Measurements from ENCODE around the gene CEP131. TPM values are rescaled to one million over a fixed set of nuclear protein-coding genes. Genes with fewer than 3 reads are reported as not detected.

CEP131 gene
- total RNA-seq, 2 donors from 2014 or later, result 23.2 to 28.0 TPM

GRCh38 chr17:81160306-81160705, 62.5 kb downstream of the CEP131 start:
- no peak for TF ChIP-seq CTCF (conservative IDR thresholded peaks at IDR 0.05)
- H3K36me3 Mint-ChIP-seq (ENCODE audit: low read depth), result no peaks in the 10 kb centered on the region
- no peaks in the 10 kb centered on the region for H3K9me3 ChIP-seq (ENCODE audit: control insufficient read depth, low read length)
- DNase-seq, result no peak
- H3K27me3 ChIP-seq (ENCODE audit: control insufficient read depth, insufficient read depth, low read length, poor library complexity, severe bottlenecking), result no peaks in the 10 kb centered on the region
- no peaks in the 10 kb centered on the region for H3K9me3 Mint-ChIP-seq
- H3K27me3 Mint-ChIP-seq (ENCODE audit: insufficient read depth), result peaks cover 2% of the 10 kb centered on the region
- H3K4me3 Mint-ChIP-seq, result no peak overlapping the region
- no peaks in the 10 kb centered on the region for H3K4me1 ChIP-seq (ENCODE audit: control insufficient read depth, insufficient read depth, low read length)
- no peak overlapping the region for H3K27ac Mint-ChIP-seq
- no peak overlapping the region for H3K27ac ChIP-seq (ENCODE audit: low read depth, low read length)
- no peak overlapping the region for H3K4me3 ChIP-seq (ENCODE audit: low read length)
- no peaks in the 10 kb centered on the region for H3K4me1 Mint-ChIP-seq
- H3K36me3 ChIP-seq (ENCODE audit: control insufficient read depth, insufficient read depth, low read length), result no peaks in the 10 kb centered on the region
- 90 to 91% methylated on average over 10 to 28 of the region's 28 CpGs for WGBS, 2 experiments (ENCODE audit: insufficient coverage in 1 of 2, insufficient read length in 1 of 2)
- H3K9ac ChIP-seq (ENCODE audit: extremely low read depth, low read length, poor library complexity, severe bottlenecking), result no peak overlapping the region

- no peak for TF ChIP-seq CTCF (conservative IDR thresholded peaks at IDR 0.05)
- 88 to 100% methylated on average over 10 to 25 of the region's 25 CpGs for WGBS, 2 experiments (ENCODE audit: insufficient coverage in 1 of 2, insufficient read length in 1 of 2)
- Mint-ChIP-seq H3K9me3 (no peaks in the 10 kb centered on the region), H3K27ac (no peak overlapping the region), H3K4me1 (no peaks in the 10 kb centered on the region), H3K27me3 (ENCODE audit: insufficient read depth) (peaks cover 2% of the 10 kb centered on the region), H3K36me3 (ENCODE audit: low read depth) (no peaks in the 10 kb centered on the region), H3K4me3 (no peak overlapping the region)
- H3K4me3 ChIP-seq (ENCODE audit: low read length), result no peak overlapping the region
- no peak overlapping the region for H3K27ac ChIP-seq (ENCODE audit: low read depth, low read length)
- no peak overlapping the region for H3K9ac ChIP-seq (ENCODE audit: extremely low read depth, low read length, poor library complexity, severe bottlenecking)
- H3K27me3 ChIP-seq (ENCODE audit: control insufficient read depth, insufficient read depth, low read length, poor library complexity, severe bottlenecking), result no peaks in the 10 kb centered on the region
- no peaks in the 10 kb centered on the region for H3K36me3 ChIP-seq (ENCODE audit: control insufficient read depth, insufficient read depth, low read length)
- no peaks in the 10 kb centered on the region for H3K9me3 ChIP-seq (ENCODE audit: control insufficient read depth, low read length)
- no peak for DNase-seq
- no peaks in the 10 kb centered on the region for H3K4me1 ChIP-seq (ENCODE audit: control insufficient read depth, insufficient read depth, low read length)
These were observed 63.0 kb downstream of the CEP131 start for GRCh38 chr17:81159611-81160265.

GRCh38 chr17:81158688-81159590, 63.8 kb downstream of the CEP131 start:
- no peak for TF ChIP-seq CTCF (conservative IDR thresholded peaks at IDR 0.05)
- H3K4me1 ChIP-seq (ENCODE audit: control insufficient read depth, insufficient read depth, low read length), result no peaks in the 10 kb centered on the region
- no peaks in the 10 kb centered on the region for H3K27me3 ChIP-seq (ENCODE audit: control insufficient read depth, insufficient read depth, low read length, poor library complexity, severe bottlenecking)
- no peak overlapping the region for H3K4me3 ChIP-seq (ENCODE audit: low read length)
- no peak for DNase-seq
- Mint-ChIP-seq H3K27me3 (ENCODE audit: insufficient read depth) (no peaks in the 10 kb centered on the region), H3K4me3 (no peak overlapping the region), H3K36me3 (ENCODE audit: low read depth) (no peaks in the 10 kb centered on the region), H3K27ac (no peak overlapping the region), H3K9me3 (no peaks in the 10 kb centered on the region), H3K4me1 (no peaks in the 10 kb centered on the region)
- no peak overlapping the region for H3K9ac ChIP-seq (ENCODE audit: extremely low read depth, low read length, poor library complexity, severe bottlenecking)
- no peaks in the 10 kb centered on the region for H3K9me3 ChIP-seq (ENCODE audit: control insufficient read depth, low read length)
- H3K27ac ChIP-seq (ENCODE audit: low read depth, low read length), result no peak overlapping the region
- 91 to 93% methylated on average over 34 to 43 of the region's 43 CpGs for WGBS, 2 experiments (ENCODE audit: insufficient coverage in 1 of 2, insufficient read length in 1 of 2)
- no peaks in the 10 kb centered on the region for H3K36me3 ChIP-seq (ENCODE audit: control insufficient read depth, insufficient read depth, low read length)
